Activated T-cell treated with anti-CD3 and anti-CD28 coated beads, Interleukin-2, amount 50 U/mL, for 4 hours (primary cell): ENCODE measurements around the gene ZFAND3. TPM values are rescaled to one million over a fixed set of nuclear protein-coding genes. Genes with fewer than 3 reads are reported as not detected.
A peak's percentile ranks its signal among the peaks of the same experiment; 100 is the strongest.

Experiments
- ATAC-seq, 2 donors: fragments of 200-7000 bp; cut with Tn5 transposase; one replicate each; pipeline ENCODE4 v1.10.0; 2021
- DNase-seq: peaks from one replicate; pipeline ENCODE4 v3.0.0-alpha.2; 2020
- H3K27me3 Mint-ChIP-seq: one replicate; pipeline ENCODE4 v1.8.0; 2021; ENCODE audit warnings: low read depth, mixed read lengths
- H3K36me3 Mint-ChIP-seq: one replicate; pipeline ENCODE4 v1.8.0; 2022; ENCODE audit warnings: mixed read lengths; ENCODE audit not compliant: insufficient read depth
- H3K4me1 Mint-ChIP-seq: one replicate; pipeline ENCODE4 v1.8.0; 2021; ENCODE audit warnings: low read depth, mixed read lengths
- H3K4me3 Mint-ChIP-seq: one replicate; pipeline ENCODE4 v1.8.0; 2021; ENCODE audit warnings: mild to moderate bottlenecking, moderate library complexity, mixed read lengths
- H3K9me3 Mint-ChIP-seq: one replicate; pipeline ENCODE4 v1.8.0; 2021; ENCODE audit warnings: mixed read lengths
- total RNA-seq, 3 donors: library from RNA; stranded (reverse); gene quantifications; one replicate each; pipeline ENCODE4 v1.2.1, GENCODE V29; 2021

The ZFAND3 gene
- total RNA-seq, 3 donors from 2014 or later = 21.5 to 31.4 (median 30.8) TPM

DNA sequence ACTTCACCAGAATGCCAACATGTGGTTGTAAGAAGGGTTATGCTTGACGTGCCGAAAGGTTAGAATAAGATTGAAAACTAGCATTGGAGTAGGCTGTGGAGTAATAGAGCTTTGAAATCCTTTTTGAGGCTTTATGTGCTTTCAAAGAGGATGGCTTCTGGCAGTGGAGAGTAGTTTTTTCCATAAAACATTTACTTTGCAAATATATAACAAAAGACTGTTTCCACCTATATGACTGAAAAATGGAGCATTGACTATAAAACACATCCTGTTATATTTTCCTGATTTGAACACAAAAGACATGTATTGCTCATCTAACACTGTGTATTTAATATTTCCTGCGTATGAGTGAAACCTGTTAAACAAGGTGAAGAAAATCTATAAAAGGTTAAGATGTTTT lies 38.8 kb downstream of the ZFAND3 start:
- peak; percentile 75 to 78 for ATAC-seq

DNA sequence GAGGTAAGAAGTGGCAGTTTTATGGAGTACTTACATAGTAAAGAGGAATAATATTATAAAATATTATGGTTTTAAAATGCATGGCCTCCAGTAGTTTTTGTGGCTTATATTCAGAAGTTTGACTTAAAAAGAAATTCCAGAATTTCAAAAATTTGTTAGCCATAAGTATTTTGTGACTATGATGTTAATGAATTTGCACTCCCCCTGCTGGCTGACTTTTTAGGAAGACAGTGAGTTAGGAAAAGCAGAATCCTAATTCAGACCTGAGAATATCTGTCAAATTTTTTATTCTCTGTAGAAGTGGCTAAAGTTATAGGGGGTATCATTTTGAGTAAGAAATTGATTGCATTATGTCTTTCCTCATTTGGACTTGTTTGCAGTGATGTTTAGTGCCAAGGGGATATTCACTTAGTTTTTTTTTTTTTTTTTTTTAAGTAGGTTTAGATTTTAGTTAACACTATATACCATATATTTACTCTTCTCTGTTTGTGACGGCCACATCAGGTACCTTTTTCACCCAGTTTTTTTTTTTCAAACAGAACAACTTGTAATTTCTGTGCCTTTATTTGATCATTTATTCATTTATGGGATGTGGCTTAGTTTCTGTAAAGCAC lies 40.8 kb downstream of the ZFAND3 start:
- no peak for ATAC-seq
- H3K9me3 Mint-ChIP-seq = no peaks in the 10 kb centered on the region
- peak overlapping the region; percentile 11 for H3K4me3 Mint-ChIP-seq
- peaks cover 4% of the 10 kb centered on the region for H3K36me3 Mint-ChIP-seq
- H3K4me1 Mint-ChIP-seq = peaks cover 71% of the 10 kb centered on the region
- DNase-seq = peak; percentile 13
- H3K27me3 Mint-ChIP-seq = no peaks in the 10 kb centered on the region

More for the DNA sequence above, 38.8 kb downstream of the ZFAND3 start:
- DNase-seq = no peak
- no peaks in the 10 kb centered on the region for H3K9me3 Mint-ChIP-seq
- no peak overlapping the region for H3K4me3 Mint-ChIP-seq
- H3K27me3 Mint-ChIP-seq = no peaks in the 10 kb centered on the region
- peaks cover 6% of the 10 kb centered on the region for H3K36me3 Mint-ChIP-seq
- peaks cover 70% of the 10 kb centered on the region for H3K4me1 Mint-ChIP-seq

DNA sequence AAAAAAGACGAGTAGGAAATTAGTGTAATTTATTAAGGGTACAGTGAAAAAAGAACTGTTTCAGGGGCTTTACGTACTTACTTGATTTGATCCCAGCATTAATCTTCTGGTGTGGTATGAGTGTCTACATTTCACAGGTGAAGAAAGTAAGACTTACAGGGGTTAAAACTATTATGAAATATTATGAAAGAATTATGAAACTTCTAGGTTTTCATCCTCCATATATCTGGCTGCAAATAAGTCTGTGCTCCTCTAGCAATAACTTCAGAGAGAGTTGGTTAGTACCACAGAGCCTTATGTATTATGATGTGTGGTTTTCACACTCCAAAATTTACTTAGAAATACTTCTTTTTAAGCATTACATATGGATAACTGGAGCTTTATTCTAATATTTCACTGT lies 41.9 kb downstream of the ZFAND3 start:
- Mint-ChIP-seq H3K4me1 (peaks cover 70% of the 10 kb centered on the region), H3K27me3 (no peaks in the 10 kb centered on the region), H3K4me3 (no peak overlapping the region), H3K36me3 (peaks cover under 1% of the 10 kb centered on the region), H3K9me3 (no peaks in the 10 kb centered on the region)
- ATAC-seq = no peak
- no peak for DNase-seq

DNA sequence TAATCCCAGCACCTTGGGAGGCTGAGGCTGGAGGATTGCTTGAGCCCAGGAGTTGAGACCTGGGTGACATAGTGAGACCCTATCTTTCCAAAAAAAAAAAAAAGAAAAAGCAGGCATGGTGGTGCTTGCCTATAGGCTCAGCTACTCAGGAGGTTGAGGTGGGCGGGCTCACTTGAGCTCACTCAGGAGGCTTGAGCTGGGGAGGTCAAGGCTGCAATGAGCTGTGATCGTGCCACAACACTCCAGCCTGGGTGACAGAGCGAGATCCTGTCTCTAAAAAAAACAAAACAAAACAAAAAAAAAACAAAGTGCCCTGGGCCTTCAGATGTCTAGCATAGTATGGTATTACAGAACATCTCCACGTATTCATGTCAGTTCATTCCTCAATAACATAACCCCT lies 42.9 kb downstream of the ZFAND3 start:
- Mint-ChIP-seq H3K36me3 (no peaks in the 10 kb centered on the region), H3K4me1 (peaks cover 74% of the 10 kb centered on the region), H3K9me3 (no peaks in the 10 kb centered on the region), H3K4me3 (no peak overlapping the region), H3K27me3 (no peaks in the 10 kb centered on the region)
- DNase-seq = no peak
- no peak for ATAC-seq

DNA sequence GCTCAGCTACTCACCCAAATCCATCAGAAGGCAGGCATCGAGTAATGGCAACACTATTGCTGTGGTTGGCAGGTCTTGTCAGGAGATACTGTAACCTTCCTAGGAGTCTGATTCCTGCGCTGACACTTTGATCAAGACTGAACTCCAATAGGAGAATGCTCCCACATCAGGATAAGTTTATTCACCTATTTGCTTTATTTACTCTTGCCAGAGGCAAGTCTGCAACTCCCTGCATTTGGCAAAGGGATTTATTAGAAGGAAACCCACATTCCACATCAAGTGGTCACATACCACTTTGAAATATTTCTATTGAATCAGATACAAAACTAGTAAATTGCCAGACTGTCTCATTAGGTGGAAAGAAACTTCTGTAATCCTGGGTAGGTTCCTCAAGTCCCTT lies 43.5 kb downstream of the ZFAND3 start:
- DNase-seq = no peak
- Mint-ChIP-seq H3K4me3 (no peak overlapping the region), H3K27me3 (no peaks in the 10 kb centered on the region), H3K9me3 (no peaks in the 10 kb centered on the region), H3K4me1 (peaks cover 74% of the 10 kb centered on the region), H3K36me3 (no peaks in the 10 kb centered on the region)
- no peak for ATAC-seq

DNA sequence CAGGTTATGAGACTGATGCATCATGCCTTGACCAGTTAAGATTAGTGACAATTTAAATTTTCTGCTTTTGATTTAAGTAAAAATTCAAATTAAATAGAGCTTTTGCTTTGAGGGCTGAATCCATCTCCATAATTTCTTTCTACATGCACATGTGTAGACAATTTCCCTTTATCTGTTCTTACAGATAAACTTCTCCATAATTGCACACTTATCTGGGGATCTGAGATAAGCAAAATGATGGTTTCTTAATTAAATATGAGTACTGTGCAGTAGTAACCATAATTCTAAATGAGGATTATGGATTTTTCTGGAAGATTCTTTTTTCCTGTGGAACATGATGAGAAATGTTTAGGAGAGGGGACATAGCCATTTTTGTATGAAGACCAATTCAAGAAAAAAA lies 44.7 kb downstream of the ZFAND3 start:
- Mint-ChIP-seq H3K9me3 (no peaks in the 10 kb centered on the region), H3K4me1 (peaks cover 72% of the 10 kb centered on the region), H3K36me3 (peaks cover 2% of the 10 kb centered on the region), H3K27me3 (no peaks in the 10 kb centered on the region), H3K4me3 (no peak overlapping the region)
- ATAC-seq (no peak), DNase-seq (no peak)

DNA sequence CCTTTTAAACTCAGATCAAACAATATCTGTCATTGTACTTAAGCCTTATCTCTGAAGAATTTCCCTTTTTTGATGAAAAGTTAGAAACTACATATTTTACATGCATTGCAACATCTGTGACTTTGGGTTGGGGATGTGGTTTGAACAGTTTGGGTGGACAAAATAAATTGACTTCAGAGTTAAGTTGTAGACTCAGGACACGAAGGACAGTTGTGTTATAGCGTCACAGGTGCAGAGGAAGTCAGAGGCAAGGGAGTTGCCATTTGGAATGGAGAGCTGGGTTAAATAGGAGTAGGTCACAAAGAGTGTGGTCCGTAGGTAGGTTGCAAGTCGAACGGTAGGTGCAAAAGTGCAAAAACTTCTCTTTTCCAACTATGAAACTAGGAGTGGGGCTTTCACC lies 46.0 kb downstream of the ZFAND3 start:
- Mint-ChIP-seq H3K4me1 (peaks cover 71% of the 10 kb centered on the region), H3K9me3 (no peaks in the 10 kb centered on the region), H3K27me3 (no peaks in the 10 kb centered on the region), H3K36me3 (peaks cover 6% of the 10 kb centered on the region), H3K4me3 (no peak overlapping the region)
- no peak for ATAC-seq
- no peak for DNase-seq

DNA sequence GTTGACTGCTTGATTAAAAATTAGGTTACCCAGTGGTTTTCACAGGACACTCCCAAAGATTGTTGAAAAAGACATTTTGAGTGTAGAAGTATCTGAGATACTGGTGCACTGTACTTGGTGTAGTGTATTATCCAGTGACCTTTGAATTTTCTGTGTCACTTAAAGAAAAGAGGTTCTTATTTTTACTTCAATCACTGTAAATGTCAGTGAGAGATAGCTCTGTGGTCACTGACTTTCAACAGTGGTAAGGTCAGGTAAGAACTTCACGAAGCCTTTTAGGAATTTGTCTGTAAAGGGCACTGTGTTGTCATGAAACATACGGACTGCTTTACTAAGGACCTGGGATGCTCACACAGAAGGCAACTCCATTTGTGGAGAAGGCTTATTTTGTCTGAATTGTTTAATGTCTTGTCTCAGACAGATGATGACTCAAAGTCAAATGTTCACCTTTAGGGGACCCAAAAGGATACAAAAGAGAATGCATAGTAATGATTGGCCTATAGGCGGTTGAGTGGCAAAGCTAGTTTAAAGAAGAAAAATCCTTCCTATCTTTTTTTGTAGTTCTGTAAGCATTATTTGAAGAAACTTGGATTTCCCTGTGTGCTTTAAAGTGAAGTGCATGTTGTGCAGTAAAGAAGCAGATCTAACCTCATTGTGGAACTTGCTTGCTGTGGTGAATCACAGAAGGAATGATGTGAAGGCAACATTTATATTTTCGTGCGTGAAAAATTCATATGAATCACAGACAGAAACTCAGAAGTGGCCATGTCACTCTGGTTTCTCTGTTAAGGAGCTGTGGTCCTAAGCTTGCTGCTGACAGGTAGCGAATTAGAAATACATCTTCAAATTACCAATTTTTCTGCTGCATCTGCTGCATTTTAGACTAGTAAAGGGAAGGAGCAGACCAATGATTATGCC lies 47.3 kb downstream of the ZFAND3 start:
- peaks cover 65% of the 10 kb centered on the region for H3K4me1 Mint-ChIP-seq
- peaks cover 7% of the 10 kb centered on the region for H3K9me3 Mint-ChIP-seq
- H3K36me3 Mint-ChIP-seq = peaks cover 15% of the 10 kb centered on the region
- H3K4me3 Mint-ChIP-seq = no peak overlapping the region
- no peak for DNase-seq
- ATAC-seq = peak; percentile 57 to 58
- H3K27me3 Mint-ChIP-seq = no peaks in the 10 kb centered on the region

DNA sequence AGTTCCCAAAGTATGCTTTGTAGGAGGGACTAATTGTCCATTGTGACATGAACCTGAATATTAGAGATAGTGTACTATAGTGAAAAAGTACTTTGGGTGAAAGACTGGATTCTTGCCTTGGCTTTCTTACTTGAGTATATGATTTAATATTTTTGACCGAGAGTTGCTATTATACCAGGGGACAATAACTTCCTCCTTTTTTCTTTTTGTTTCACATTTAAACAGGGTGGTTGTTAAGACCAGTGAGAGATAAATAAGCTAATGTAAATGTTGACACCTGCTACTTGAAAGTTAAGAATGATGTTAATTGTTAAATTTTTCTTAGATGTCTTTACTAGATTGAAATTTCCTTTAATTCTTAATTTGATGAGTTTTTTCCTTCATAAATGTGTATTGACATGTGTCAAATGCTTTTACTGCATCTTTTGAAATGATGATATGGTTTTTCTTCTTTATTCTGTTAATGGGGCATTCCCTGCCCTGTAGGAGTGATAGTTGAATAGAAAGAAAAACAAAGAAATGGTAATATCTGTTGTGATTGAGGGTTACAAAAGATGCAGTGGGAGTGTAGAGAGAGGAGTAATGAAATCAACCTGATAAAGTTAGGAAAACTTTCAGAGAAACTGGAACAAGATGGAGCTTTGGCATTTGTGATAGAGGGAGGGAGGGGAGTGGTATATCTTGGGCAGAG lies 48.4 kb downstream of the ZFAND3 start:
- no peaks in the 10 kb centered on the region for H3K27me3 Mint-ChIP-seq
- peak in 1 of 2 donors; percentile 29 for ATAC-seq
- H3K36me3 Mint-ChIP-seq = peaks cover 24% of the 10 kb centered on the region
- H3K4me3 Mint-ChIP-seq = peak overlapping the region; percentile 31
- peaks cover 68% of the 10 kb centered on the region for H3K4me1 Mint-ChIP-seq
- no peak for DNase-seq
- H3K9me3 Mint-ChIP-seq = peaks cover 14% of the 10 kb centered on the region

DNA sequence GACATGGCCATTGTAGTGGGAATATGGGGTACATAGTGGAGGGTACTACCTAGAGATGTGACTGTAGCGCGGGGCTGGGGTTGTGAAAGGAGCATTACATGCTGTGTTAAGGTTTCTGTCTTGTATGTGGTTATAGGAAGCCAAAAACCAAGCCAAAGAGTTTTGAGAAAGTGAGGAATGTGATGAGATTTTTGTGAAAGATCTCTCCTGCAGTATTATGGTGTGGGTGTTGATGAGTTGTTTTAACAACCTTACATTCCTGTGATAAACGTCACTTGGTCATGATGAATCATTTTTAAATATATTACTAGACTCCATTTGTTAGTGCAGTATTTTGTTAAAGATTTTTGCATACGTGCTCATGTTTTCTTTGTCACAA lies 48.9 kb downstream of the ZFAND3 start:
- Mint-ChIP-seq H3K27me3 (no peaks in the 10 kb centered on the region), H3K4me3 (peak overlapping the region; percentile 31)
- no peak for DNase-seq

DNA sequence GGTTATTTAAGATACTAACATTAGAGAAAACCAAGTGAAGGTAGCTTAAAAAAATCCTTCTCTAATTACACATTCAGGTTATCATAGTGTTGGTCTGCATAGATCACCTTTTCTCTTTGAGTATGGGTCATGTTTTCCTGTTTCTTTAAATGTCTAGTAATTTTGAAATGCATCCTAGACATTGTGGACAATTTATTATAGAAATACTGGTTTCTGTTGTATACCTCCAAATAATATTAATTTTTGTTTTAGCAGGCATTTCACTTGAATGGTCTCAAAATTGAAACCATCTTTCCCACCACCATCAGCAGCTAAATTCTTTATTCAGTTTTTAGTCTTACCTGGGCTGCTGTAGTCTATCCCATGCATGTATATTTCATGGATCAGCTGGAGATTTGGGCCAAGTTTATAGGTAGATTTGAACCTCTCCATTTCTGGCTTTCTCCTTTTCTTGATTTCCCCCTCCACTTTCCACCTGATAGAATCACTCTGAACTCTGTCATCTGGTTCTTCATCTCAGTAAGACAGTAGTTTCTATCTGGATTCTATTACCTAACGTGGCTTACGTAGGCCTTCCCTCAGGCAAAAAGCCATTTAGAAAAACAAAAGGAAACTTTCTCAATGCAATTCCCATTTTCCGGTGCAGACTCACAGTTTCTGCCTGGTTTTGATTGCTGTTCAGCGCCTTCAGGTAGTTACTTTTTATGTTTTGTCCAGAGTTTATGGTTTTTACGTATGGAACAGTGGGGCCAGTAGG lies 52.3 kb downstream of the ZFAND3 start:
- peaks cover 30% of the 10 kb centered on the region for H3K36me3 Mint-ChIP-seq
- no peak overlapping the region for H3K4me3 Mint-ChIP-seq
- peaks cover 14% of the 10 kb centered on the region for H3K9me3 Mint-ChIP-seq
- H3K27me3 Mint-ChIP-seq = no peaks in the 10 kb centered on the region
- no peak for DNase-seq
- ATAC-seq = no peak
- peaks cover 65% of the 10 kb centered on the region for H3K4me1 Mint-ChIP-seq

More for the DNA sequence above, 48.9 kb downstream of the ZFAND3 start:
- H3K36me3 Mint-ChIP-seq = peaks cover 24% of the 10 kb centered on the region
- ATAC-seq = peak; percentile 76 to 78
- peaks cover 14% of the 10 kb centered on the region for H3K9me3 Mint-ChIP-seq
- peaks cover 64% of the 10 kb centered on the region for H3K4me1 Mint-ChIP-seq

DNA sequence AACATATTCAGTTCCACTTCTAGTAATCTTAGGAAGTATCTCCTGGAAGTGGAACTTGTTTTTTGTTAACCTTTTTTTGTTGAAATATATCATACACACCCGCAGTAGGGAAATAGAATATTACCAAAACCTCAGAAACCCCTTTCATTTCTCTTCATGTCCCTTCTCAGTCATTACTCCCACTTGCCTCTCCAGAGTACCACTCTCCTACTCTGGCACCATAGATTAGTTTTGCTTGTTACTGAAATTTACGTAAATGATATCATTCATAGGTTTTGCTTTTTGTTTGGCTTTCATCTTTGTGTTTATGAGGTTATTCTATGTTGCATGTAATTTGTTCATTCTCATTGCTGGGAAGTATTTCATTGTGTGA lies 52.8 kb downstream of the ZFAND3 start:
- no peak for DNase-seq
- Mint-ChIP-seq H3K36me3 (peaks cover 32% of the 10 kb centered on the region), H3K4me3 (no peak overlapping the region), H3K4me1 (peaks cover 65% of the 10 kb centered on the region), H3K27me3 (no peaks in the 10 kb centered on the region), H3K9me3 (peaks cover 14% of the 10 kb centered on the region)
- peak in 1 of 2 donors; percentile 14 for ATAC-seq

DNA sequence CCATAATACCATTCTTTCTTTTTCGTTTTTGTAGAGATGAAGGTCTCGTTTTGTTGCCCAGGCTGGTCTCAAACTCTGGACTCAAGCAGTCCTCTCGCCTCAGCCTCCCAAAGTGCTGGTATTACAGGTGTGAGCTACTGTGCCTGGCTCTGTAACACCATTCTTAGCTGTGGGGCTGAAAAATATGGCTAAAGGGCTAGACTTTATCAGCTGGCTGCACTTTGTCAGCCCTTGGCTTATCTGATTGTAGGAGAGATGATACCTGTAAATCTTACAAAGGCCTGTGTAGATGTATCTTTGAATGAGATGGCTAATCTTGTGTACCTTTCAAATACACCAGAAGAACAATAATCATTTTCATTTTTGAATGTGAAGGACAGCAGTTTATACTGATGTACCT lies 55.2 kb downstream of the ZFAND3 start:
- no peaks in the 10 kb centered on the region for H3K27me3 Mint-ChIP-seq
- no peak for DNase-seq
- peaks cover 14% of the 10 kb centered on the region for H3K9me3 Mint-ChIP-seq
- peaks cover 67% of the 10 kb centered on the region for H3K4me1 Mint-ChIP-seq
- peaks cover 33% of the 10 kb centered on the region for H3K36me3 Mint-ChIP-seq
- ATAC-seq = no peak
- no peak overlapping the region for H3K4me3 Mint-ChIP-seq
